H1 (cell line): Measurements from ENCODE around the gene BSDC1.

ENCODE experiments used
- CTCF ChIP-seq, 3 experiments: IDR thresholded peaks; 1 replicate in 2 of 3; 2 replicates in 1 of 3; pipeline versions ENCODE4 v1.5.1 to v1.6.1; 2011; ENCODE audit warnings: low read length in 3 of 3, mild to moderate bottlenecking in 3 of 3, inconsistent platforms in 2 of 3, low read depth in 1 of 3, moderate library complexity in 1 of 3; ENCODE audit not compliant: insufficient read depth in 1 of 3; ENCODE audit errors: control extremely low read depth in 1 of 3
- EP300 ChIP-seq, 2 experiments: IDR thresholded peaks; 1 replicate in 1 of 2; 2 replicates in 1 of 2; pipeline ENCODE4 v1.6.1; 2011 to 2012; ENCODE audit warnings: low read depth in 2 of 2, low read length in 2 of 2, mild to moderate bottlenecking in 2 of 2, borderline replicate concordance in 1 of 2, inconsistent platforms in 1 of 2, moderate library complexity in 1 of 2
- EZH2 ChIP-seq: fragments of 200-600 bp; sonication (generic); IDR thresholded peaks from 2 replicates; pipeline ENCODE4 v1.7.1; 2012; ENCODE audit warnings: low read depth, mild to moderate bottlenecking, moderate library complexity, low read length, inconsistent platforms; ENCODE audit not compliant: severe bottlenecking
- RBBP5 ChIP-seq: IDR thresholded peaks from 2 replicates; pipeline ENCODE4 v1.7.1; 2012; ENCODE audit warnings: low read depth, mild to moderate bottlenecking, inconsistent platforms, low read length, moderate library complexity, borderline replicate concordance
- SIN3A ChIP-seq, 2 experiments: IDR thresholded peaks in 1 of 2; conservative IDR thresholded peaks in 1 of 2; 2 replicates each; pipeline ENCODE4 v1.6.1; 2011 to 2012; ENCODE audit warnings: low read length in 2 of 2, improper control_type of control experiment in 1 of 2, low read depth in 1 of 2, mild to moderate bottlenecking in 1 of 2
- SIX5 ChIP-seq: IDR thresholded peaks from 2 replicates; pipeline ENCODE4 v1.6.1; 2011; ENCODE audit warnings: mild to moderate bottlenecking, low read depth, low read length
- TAF1 ChIP-seq: IDR thresholded peaks from 2 replicates; pipeline ENCODE4 v1.6.1; 2011; ENCODE audit warnings: mild to moderate bottlenecking, low read depth, low read length

DNA sequence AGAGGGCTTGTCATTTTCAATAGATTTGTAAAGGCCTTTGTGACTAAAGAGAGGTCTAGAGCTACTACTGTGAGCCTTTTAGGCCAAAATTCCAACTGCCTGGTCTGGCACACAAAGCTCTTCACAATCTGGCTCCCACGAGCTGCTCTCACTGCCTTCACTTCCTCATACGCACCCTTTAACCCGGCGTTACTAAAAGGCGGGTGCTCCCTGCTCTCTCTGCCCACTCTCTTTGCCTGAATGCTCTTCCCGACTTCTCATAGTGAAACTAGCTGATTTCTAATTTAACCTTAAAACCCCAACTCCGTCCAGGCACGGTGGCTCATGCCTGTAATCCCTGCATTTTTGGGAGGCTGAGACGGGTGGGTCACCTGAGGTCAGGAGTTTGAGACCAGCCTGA, 14.2 kb downstream of the BSDC1 start:
- TF ChIP-seq SIN3A (conservative IDR thresholded peaks at IDR 0.05 in 1 of 2, IDR thresholded peaks at IDR 0.05 in 1 of 2; ENCODE audit: low read depth in 1 of 2, low read length in 2 of 2) (no peak), CTCF (IDR thresholded peaks at IDR 0.05; ENCODE audit: control extremely low read depth in 1 of 3, insufficient read depth in 1 of 3, low read depth in 1 of 3, low read length in 3 of 3) (no peak), TAF1 (no peak), EZH2 (no peak), EP300 (IDR thresholded peaks at IDR 0.05; ENCODE audit: borderline replicate concordance in 1 of 2, low read depth in 2 of 2, low read length in 2 of 2) (no peak), SIX5 (no peak), RBBP5 (no peak)
